Retinal pigment epithelial cell (primary cell): ENCODE results near the gene RNASEH1.

Experiments used
- DNase-seq: peaks from one replicate; pipeline ENCODE4 v3.0.0-alpha.2; 2010; ENCODE audit warnings: low read depth
- H3K4me3 ChIP-seq: 2 replicates; pipeline ENCODE4 v1.5.1; 2011; ENCODE audit warnings: mild to moderate bottlenecking, low read length, control low read depth, moderate library complexity
- CTCF ChIP-seq: conservative IDR thresholded peaks from 2 replicates; pipeline ENCODE4 v1.5.1; 2011; ENCODE audit warnings: low read depth, low read length, control low read depth, inconsistent platforms

The RNASEH1 gene

GRCh38 chr2:3587021-3587420, 28.9 kb upstream of the RNASEH1 start:
- H3K4me3 ChIP-seq = no peak overlapping the region
- no peak for DNase-seq
- no peak for TF ChIP-seq CTCF

GRCh38 chr2:3586220-3586619, 28.1 kb upstream of the RNASEH1 start:
- DNase-seq = no peak
- H3K4me3 ChIP-seq = no peak overlapping the region
- TF ChIP-seq CTCF = no peak

DNA sequence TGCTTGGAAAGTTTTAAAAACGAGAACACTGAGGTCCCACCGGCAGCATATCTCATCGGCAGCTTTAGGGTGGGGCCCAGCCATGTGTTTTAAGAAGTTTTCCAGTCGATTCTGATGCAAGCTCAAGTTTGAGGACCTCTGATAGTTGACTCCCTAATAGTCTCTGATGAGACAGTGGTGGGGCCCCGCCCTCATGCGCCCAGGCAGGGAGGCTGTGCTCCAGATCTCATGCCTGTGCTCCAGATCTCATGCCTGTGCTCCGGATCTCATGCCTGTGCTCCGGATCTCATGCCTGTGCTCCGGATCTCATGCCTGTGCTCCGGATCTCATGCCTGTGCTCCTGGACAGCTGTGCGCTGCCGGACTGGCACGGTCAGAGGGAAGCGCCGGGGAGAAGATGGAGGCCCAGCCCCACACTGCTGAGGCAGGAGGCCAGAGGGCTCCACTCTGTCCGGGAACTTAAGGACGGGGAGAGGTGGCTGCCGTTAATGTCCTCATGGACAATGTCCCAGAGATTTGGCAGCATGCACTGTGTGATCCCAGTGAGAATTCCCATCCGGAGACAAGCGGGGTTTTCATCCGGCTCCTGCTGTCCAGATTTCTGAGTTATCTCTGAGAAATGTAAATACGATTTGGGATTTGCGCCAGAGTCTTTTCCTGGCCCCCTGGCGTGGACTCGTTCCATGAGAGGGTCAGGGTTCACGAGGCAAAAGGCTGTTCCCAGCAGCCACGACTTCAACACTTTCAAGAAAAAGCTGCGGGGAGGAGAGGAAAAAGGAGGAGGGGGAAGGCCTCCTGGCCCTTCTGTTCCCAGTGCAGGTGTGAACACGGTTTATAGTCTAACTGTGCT, 27.4 kb upstream of the RNASEH1 start:
- TF ChIP-seq CTCF = no peak
- DNase-seq = no peak
- no peak overlapping the region for H3K4me3 ChIP-seq

- no peak overlapping the region for H3K4me3 ChIP-seq
- DNase-seq = no peak
- TF ChIP-seq CTCF = no peak
Measured at GRCh38 chr2:3584608-3585260, 26.6 kb upstream of the RNASEH1 start.

DNA sequence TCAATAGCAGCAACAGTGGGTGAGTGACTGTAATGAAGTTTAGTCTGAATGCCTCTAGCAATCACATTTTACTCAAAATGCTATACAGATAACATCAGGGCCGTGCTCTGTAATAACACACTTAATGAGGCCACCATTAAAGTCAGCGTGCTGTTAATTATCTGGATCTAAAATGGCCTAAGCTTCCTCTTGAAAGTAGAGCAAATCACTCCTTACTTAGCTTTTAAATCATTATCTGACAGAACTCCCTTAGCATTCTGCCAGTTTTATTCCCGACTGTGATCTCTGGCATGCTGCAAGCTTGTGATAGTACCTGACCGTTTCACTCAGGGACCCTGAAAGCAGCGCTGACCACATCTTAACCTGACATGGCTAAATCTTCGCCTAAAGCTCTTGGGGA, 25.9 kb upstream of the RNASEH1 start:
- no peak for TF ChIP-seq CTCF
- DNase-seq = no peak
- no peak overlapping the region for H3K4me3 ChIP-seq

GRCh38 chr2:3581367-3582262, 23.5 kb upstream of the RNASEH1 start:
- DNase-seq = no peak
- no peak overlapping the region for H3K4me3 ChIP-seq
- no peak for TF ChIP-seq CTCF
